ENCODE results near the gene ULK4. TPM values are rescaled to one million over a fixed set of nuclear protein-coding genes. Genes with fewer than 3 reads are reported as not detected.
"Not testable (repeated sequence)": the region's sequence is repeated elsewhere in the genome, so short reads cannot be mapped to it uniquely, and the experiment has no call there.

Gene ULK4
- total RNA-seq, 1 donor from 2014 or later, result 18.6 TPM

DNA sequence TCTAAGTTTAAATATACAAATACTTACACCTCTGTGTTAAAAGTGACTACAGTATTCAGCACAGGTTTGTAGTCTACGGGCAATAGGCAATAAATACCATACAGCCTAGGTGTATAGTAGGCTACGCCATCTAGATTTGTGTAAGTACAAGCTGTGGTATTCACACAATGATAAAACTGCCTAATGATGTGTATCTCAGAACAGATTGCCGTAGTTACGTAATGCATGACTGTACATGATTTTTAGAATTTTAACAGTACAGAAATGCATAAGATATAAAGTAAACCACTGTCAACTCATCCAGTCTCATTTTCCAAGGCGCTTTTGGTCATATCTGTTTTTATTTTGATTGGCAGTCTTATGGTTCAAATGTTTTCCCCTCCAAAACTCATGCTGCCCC lies 396.9 kb downstream of the ULK4 start:
- no peaks in the 10 kb centered on the region for H3K4me1 Mint-ChIP-seq
- POLR2A ChIA-PET, result no interaction called here
- no peak overlapping the region for H3K27ac Mint-ChIP-seq
- ATAC-seq (ENCODE audit: low read depth) (no peak), DNase-seq (no peak)
- H3K9me3 Mint-ChIP-seq, result peaks cover 1% of the 10 kb centered on the region
- no peaks in the 10 kb centered on the region for H3K27me3 Mint-ChIP-seq
- H3K4me3 Mint-ChIP-seq, result no peak overlapping the region
- CTCF ChIA-PET, result no interaction called here
- H3K36me3 Mint-ChIP-seq (ENCODE audit: low read depth), result peaks cover 5% of the 10 kb centered on the region
- intact Hi-C loops (cut with micrococcal nuclease), result no loop called here
- TF ChIP-seq, protein P1, sequence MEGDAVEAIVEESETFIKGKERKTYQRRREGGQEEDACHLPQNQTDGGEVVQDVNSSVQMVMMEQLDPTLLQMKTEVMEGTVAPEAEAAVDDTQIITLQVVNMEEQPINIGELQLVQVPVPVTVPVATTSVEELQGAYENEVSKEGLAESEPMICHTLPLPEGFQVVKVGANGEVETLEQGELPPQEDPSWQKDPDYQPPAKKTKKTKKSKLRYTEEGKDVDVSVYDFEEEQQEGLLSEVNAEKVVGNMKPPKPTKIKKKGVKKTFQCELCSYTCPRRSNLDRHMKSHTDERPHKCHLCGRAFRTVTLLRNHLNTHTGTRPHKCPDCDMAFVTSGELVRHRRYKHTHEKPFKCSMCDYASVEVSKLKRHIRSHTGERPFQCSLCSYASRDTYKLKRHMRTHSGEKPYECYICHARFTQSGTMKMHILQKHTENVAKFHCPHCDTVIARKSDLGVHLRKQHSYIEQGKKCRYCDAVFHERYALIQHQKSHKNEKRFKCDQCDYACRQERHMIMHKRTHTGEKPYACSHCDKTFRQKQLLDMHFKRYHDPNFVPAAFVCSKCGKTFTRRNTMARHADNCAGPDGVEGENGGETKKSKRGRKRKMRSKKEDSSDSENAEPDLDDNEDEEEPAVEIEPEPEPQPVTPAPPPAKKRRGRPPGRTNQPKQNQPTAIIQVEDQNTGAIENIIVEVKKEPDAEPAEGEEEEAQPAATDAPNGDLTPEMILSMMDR (IDR thresholded peaks at IDR 0.05), result no peak

DNA sequence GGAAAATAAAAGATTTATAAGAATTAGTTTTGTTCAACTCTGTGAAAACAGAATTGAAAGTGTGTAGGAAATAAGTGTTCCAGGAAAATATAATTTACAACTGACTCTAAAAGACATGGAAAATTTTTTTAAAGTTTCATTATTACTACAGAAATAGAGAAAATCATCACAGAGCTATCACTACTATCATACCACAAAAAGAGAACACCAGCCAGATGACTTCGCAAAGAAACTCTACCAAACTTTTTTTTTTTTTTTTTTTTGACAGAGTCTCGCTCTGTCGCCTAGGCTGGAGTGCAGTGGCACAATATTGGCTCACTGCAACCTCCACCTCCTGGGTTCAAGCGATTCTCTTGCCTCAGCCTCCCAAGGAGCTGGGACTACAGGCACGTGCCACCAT lies 405.7 kb downstream of the ULK4 start:
- intact Hi-C loops (cut with micrococcal nuclease); H3K27ac Mint-ChIP-seq; POLR2A ChIA-PET; H3K4me1 Mint-ChIP-seq; H3K27me3 Mint-ChIP-seq; H3K4me3 Mint-ChIP-seq; ATAC-seq (ENCODE audit: low read depth); DNase-seq; H3K36me3 Mint-ChIP-seq (ENCODE audit: low read depth); CTCF ChIA-PET: not testable (repeated sequence)
- peaks cover 11% of the 10 kb centered on the region for H3K9me3 Mint-ChIP-seq

DNA sequence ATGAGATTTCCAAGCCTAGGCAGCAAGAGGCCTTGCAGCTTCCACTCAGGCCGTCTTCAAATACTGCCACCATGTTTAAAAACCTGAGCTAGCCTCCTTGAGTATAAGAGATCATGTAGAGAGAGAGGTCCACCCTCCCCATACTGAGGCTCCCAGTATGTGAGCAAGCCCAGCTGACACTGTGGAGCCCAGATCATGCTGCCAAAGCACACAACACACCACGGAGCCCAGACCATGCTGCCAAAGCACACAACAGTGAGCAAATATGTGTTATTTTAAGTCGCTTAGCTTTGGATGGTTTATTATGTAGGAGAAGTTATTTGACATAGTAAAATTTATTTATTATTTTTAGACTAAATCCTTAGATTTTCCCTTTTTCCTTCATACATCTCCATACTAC lies 428.9 kb downstream of the ULK4 start:
- ATAC-seq (ENCODE audit: low read depth) (no peak), DNase-seq (no peak)
- no peaks in the 10 kb centered on the region for H3K36me3 Mint-ChIP-seq (ENCODE audit: low read depth)
- TF ChIP-seq, protein P1 (IDR thresholded peaks at IDR 0.05), result no peak
- H3K4me1 Mint-ChIP-seq, result no peaks in the 10 kb centered on the region
- ChIA-PET POLR2A (no interaction called here), CTCF (no interaction called here)
- intact Hi-C loops (cut with micrococcal nuclease), result no loop called here
- no peaks in the 10 kb centered on the region for H3K27me3 Mint-ChIP-seq
- H3K9me3 Mint-ChIP-seq, result no peaks in the 10 kb centered on the region
- H3K4me3 Mint-ChIP-seq, result no peak overlapping the region
- no peak overlapping the region for H3K27ac Mint-ChIP-seq

DNA sequence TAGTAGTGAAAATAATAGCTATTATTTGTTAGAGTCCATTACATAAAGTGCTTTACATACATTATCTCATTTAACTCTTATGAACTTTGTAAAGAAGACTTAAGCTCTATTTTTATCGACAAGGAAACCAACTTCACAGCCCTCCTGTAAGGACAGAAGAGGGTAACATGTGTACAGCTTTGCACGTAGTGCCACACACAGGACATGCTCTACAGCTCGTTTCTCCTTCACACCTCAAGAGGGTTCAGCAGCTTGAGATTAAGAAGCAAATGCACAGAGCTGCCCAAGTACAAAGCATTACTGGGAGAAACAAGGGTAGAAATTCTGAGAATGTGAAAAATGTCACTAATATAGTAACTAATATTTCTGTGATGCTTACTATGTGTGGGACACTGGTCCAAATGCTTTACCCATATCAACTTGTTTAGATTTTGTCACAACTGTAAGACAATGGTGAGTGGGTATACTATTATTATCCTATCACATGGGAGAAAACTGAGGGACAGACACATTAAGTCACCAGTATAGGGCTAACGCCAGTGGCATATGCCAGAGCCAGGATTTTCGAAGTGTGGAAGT lies 434.8 kb downstream of the ULK4 start:
- TF ChIP-seq, protein P1 (IDR thresholded peaks at IDR 0.05), result no peak
- ATAC-seq (ENCODE audit: low read depth) (no peak), DNase-seq (no peak)
- POLR2A ChIA-PET, result no interaction called here
- no peak overlapping the region for H3K27ac Mint-ChIP-seq
- intact Hi-C loops (cut with micrococcal nuclease), result no loop called here
- no peak overlapping the region for H3K4me3 Mint-ChIP-seq
- no peaks in the 10 kb centered on the region for H3K9me3 Mint-ChIP-seq
- peaks cover 7% of the 10 kb centered on the region for H3K4me1 Mint-ChIP-seq
- CTCF ChIA-PET, result no interaction called here
- no peaks in the 10 kb centered on the region for H3K27me3 Mint-ChIP-seq
- no peaks in the 10 kb centered on the region for H3K36me3 Mint-ChIP-seq (ENCODE audit: low read depth)

DNA sequence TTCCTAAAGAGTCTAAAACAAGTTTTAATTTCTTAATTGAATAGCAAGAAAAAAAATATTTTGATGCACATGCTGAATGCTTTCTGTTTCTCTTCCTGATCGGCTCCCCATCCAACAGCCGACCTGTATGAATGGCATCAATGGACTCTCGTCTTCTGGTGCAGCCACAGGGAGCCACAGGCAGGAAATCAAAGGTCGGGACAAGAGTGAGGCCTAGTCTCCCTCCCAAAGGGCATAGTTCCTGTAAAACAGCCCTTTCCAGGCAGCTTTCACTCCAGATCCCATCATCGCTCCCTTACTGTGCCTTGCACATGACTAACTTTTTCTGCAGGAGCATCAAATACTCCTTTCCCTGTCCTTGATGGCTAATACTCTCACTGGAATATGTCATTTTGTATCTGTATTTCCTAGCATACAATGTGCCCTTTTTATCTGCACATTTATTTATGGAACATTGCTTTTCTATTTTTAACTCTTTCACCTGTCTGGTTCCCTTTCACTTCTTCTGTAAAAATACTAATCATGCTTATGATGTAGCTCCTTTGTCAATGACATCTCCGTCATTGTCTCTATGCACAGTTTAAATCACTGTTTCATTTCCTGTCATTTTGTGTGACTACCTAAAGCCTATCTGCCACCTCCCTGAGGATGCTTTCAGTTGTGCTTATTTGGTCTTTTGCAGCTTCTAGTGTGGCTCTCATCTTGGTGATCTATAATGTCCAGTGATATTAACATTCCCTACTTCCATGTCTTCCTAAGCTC lies 436.4 kb downstream of the ULK4 start:
- DNase-seq (no peak), ATAC-seq (ENCODE audit: low read depth) (no peak)
- intact Hi-C loops (cut with micrococcal nuclease), result no loop called here
- ChIA-PET POLR2A (no interaction called here), CTCF (no interaction called here)
- H3K9me3 Mint-ChIP-seq, result no peaks in the 10 kb centered on the region
- H3K36me3 Mint-ChIP-seq (ENCODE audit: low read depth), result no peaks in the 10 kb centered on the region
- no peak overlapping the region for H3K4me3 Mint-ChIP-seq
- no peak overlapping the region for H3K27ac Mint-ChIP-seq
- TF ChIP-seq, protein P1 (IDR thresholded peaks at IDR 0.05), result no peak
- H3K27me3 Mint-ChIP-seq, result no peaks in the 10 kb centered on the region
- H3K4me1 Mint-ChIP-seq, result peaks cover 7% of the 10 kb centered on the region
